Effector memory CD8-positive, alpha-beta T cell (primary cell): ENCODE results near the gene PRR23C.
"Not testable (repeated sequence)": the region's sequence is repeated elsewhere in the genome, so short reads cannot be mapped to it uniquely, and the experiment has no call there.

Source experiments
- ATAC-seq: fragments of 150-1000 bp; cut with Tn5 transposase; replicated peaks from 2 replicates; pipeline ENCODE4 v1.10.0; 2021; ENCODE audit warnings: mild to moderate bottlenecking, moderate library complexity
- DNase-seq, 3 experiments: peaks; one replicate each; pipeline ENCODE4 v3.0.0; 2021
- H3K27ac Mint-ChIP-seq, 2 donors: one replicate each; pipeline ENCODE4 v1.8.0; 2022; ENCODE audit warnings: mild to moderate bottlenecking in 2 of 2, mixed read lengths in 2 of 2, moderate library complexity in 2 of 2
- H3K27me3 Mint-ChIP-seq, 2 donors: one replicate each; pipeline ENCODE4 v1.8.0; 2022; ENCODE audit warnings: mixed read lengths in 2 of 2
- H3K36me3 Mint-ChIP-seq: one replicate; pipeline ENCODE4 v1.8.0; 2022; ENCODE audit warnings: mild to moderate bottlenecking, moderate library complexity, mixed read lengths; ENCODE audit not compliant: insufficient read depth
- H3K4me1 Mint-ChIP-seq, 2 donors: one replicate each; pipeline ENCODE4 v1.8.0; 2022; ENCODE audit warnings: low read depth in 2 of 2, mixed read lengths in 2 of 2
- H3K4me3 Mint-ChIP-seq, 2 donors: one replicate each; pipeline ENCODE4 v1.8.0; 2022; ENCODE audit warnings: mild to moderate bottlenecking in 2 of 2, mixed read lengths in 2 of 2, moderate library complexity in 2 of 2
- H3K9me3 Mint-ChIP-seq, 2 donors: one replicate each; pipeline ENCODE4 v1.8.0; 2022; ENCODE audit warnings: mixed read lengths in 2 of 2
- total RNA-seq, 9 experiments: gene quantifications; one replicate each; lab custom pipeline; 2026; lab: John Stamatoyannopoulos, UW

Gene PRR23C
- total RNA-seq = 0 to 0.13 (median 0) reads per million in 9 experiments

DNA sequence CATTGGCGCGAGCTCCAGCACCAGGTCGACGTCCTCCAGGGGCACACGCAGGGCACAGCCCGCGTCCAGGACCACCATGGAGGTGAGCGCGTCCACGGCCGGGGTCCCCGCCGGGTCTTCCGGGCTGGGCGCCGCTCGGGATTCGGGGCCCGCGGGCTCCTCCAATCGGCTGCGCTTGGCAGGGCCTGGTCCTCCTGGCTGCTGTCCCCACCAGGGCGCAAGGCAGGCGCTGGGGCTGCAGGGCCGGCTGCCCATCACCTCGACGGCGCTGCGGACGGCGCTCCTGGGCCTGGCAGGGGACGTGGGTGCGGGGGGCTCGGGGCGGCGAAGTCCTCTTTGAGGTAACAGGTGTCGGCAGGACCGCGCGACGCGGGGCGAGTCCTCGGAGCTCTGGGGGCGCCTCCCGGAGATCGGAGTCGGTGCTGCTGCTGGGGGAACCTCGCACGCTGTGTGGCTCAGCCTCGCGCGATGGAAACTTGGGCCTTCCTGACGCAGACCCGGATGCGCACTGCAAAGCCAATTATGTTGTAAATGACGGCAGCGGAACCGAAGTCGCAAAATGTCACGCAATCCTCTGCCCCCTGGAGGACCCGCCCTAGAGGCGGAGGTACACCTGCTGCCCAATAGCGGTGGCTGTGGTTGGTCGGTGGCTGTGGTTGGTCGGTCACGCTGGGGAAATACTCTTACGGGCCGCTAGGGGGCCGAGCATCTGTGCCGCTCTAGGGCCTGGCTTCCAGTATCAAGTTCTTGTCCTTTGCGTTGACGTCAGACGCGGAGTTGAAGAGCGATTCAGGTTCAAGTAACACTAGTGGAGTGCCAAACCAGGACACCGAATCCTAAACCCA lies at the start of gene PRR23C:
Gene PRR23C, minus strand, starts transcription at position 527 of the 845 bp plus-strand sequence. Its CDS starts 272 bp downstream, at position 255.
- Mint-ChIP-seq H3K36me3 (no peaks in the 10 kb centered on the region), H3K27me3 (peaks cover 2 to 6% of the 10 kb centered on the region in 2 donors), H3K9me3 (peaks cover 0 to 3% of the 10 kb centered on the region in 2 donors), H3K27ac (no peak within 1 kb of the TSS), H3K4me3 (no peak within 1 kb of the TSS), H3K4me1 (no peaks in the 10 kb centered on the region)
- DNase-seq = no peak
- no peak for ATAC-seq

DNA sequence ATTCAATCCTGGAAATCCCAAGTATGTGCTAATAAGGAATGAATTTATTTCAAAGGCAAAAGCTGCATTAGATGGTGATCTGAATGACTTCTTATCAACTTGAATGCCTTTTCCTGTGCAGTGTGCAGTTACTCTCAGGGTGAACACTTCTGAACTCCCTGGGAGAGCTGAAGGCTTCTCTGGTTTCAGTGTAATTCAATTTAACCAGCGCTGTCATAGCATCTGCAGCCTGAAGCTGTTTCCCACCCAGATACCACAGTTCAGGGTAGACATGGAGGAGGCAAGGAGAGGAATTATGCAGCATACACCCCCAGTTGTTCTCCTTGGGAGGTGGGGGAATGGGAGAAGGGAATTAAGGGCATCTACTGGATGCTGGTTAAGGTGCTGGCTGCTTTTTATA lies 49.1 kb upstream of the PRR23C start:
- ATAC-seq (no peak), DNase-seq (no peak)
- Mint-ChIP-seq H3K27me3 (peaks cover 18 to 24% of the 10 kb centered on the region in 2 donors), H3K4me1 (no peaks in the 10 kb centered on the region), H3K36me3 (no peaks in the 10 kb centered on the region), H3K27ac (no peak overlapping the region), H3K9me3 (peaks cover 5 to 8% of the 10 kb centered on the region in 2 donors), H3K4me3 (no peak overlapping the region)

DNA sequence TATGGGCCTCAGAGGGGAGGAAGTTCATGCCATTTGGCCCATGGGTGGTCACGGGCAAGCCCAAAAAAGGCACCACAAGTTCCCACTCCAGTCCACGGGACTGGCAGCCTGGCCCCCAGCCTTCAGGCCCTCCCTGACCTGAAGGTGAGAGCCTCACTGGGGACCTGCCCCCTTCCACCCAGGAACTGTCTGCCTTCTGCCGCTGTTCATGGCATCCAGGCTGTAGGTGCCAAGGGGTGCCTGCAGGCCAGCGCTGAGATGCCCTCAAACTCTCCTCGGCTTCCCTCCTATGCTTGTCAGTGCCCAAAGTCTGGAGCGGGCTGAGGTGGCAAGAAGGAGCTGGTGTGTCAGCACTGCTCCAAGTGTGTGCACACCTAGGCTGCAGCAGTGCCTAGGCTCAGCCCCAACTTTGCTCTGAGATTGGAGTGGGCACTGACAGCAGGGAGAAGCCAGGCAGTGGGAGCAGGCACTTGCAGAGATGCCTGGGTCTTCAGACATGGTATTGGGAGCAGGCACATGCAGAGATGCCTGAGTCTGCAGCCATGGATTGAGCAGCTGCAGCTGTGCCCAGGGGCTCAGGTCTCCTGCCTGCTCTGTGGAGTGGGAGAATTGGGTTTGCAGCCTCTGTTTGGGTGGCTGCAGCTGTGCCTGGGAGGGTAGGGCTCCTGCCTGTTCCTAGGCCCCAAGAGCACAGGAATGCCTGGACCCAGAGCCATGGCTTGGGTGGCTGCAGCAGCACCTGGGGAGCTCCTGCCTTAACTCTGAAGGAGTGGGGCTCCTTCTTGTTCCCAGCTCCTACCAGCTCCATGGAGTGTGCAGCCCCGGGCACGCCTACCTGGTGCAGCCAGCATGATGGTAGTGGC lies 44.0 kb upstream of the PRR23C start:
- Mint-ChIP-seq H3K4me1 (no peaks in the 10 kb centered on the region), H3K27me3 (peaks cover 0 to 9% of the 10 kb centered on the region in 2 donors), H3K4me3 (no peak overlapping the region), H3K27ac (no peak overlapping the region), H3K9me3 (no peaks in the 10 kb centered on the region), H3K36me3 (no peaks in the 10 kb centered on the region)
- DNase-seq (no peak), ATAC-seq (no peak)

DNA sequence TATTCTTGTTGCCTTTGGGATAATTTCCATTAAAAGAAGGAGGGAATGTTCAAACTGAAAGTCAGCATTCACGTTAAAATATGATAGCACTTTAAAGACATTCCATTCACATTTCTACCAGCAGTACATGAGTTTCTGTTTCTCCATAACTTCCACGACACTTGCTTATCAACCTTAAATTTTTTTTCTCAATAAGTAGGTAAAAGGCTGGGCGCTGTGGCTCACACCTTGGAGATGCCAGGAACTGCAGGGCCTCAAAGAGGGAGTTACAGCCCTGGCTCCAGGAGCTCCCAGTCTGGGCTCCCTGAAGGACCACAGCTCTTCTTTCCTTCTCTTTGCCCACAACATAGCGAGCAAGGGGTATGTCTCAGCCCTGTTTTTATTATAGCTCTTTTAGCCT lies 42.9 kb upstream of the PRR23C start:
- H3K27me3 Mint-ChIP-seq = peaks cover 0 to 6% of the 10 kb centered on the region in 2 donors
- no peaks in the 10 kb centered on the region for H3K36me3 Mint-ChIP-seq
- ATAC-seq = no peak
- H3K4me3 Mint-ChIP-seq = no peak overlapping the region
- DNase-seq = no peak
- H3K4me1 Mint-ChIP-seq = no peaks in the 10 kb centered on the region
- no peak overlapping the region for H3K27ac Mint-ChIP-seq
- H3K9me3 Mint-ChIP-seq = no peaks in the 10 kb centered on the region

DNA sequence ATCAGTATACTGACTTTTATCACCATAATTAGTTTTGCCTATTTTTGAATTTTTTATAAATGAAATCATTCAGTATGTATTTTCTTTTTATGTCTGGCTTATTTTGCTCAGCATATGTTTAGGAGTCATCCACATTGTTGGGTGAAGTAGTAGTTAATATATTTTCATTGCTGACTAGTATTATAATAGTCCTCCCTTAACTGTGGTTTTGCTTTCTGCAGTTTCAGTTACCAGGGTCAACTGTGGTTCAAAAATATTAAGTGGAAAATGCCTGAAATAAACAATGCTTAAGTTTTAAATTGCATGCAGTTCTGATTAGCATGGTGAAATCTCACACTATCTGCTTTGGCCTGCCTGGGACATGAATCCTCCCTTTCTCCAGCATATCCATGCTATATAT lies 39.5 kb upstream of the PRR23C start:
- H3K4me1 Mint-ChIP-seq = no peaks in the 10 kb centered on the region
- no peak overlapping the region for H3K4me3 Mint-ChIP-seq
- no peaks in the 10 kb centered on the region for H3K27me3 Mint-ChIP-seq
- no peak for DNase-seq
- no peaks in the 10 kb centered on the region for H3K9me3 Mint-ChIP-seq
- ATAC-seq = no peak
- no peaks in the 10 kb centered on the region for H3K36me3 Mint-ChIP-seq
- H3K27ac Mint-ChIP-seq = no peak overlapping the region

DNA sequence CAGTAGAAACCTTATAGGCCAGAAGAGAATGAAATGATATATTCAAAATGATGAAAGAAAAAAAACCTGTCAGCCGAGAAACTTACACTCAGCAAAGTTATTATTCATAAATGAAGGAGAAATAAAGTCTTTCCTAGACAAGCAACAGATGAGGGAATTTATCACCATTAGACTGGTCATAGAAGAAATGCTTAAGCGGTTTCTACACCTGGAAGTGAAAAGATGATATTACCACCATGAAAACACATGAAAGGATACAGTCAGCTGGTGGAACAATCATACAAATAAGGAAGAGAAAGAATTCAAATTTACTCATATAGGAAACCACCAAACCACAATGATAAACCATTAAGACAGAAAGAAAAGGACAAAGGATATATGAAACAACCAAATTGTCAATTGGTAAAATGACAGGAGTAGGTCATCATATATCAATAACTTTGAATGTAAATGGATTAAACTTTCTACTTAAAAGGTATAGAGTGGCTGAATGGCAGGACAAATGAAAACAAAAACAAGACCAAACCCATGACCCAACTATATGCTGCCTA lies 29.9 kb upstream of the PRR23C start:
- Mint-ChIP-seq H3K9me3 (peaks cover 0 to 42% of the 10 kb centered on the region in 2 donors), H3K27me3 (peaks cover 0 to 21% of the 10 kb centered on the region in 2 donors), H3K27ac (no peak overlapping the region), H3K4me1 (no peaks in the 10 kb centered on the region), H3K4me3 (no peak overlapping the region), H3K36me3 (no peaks in the 10 kb centered on the region)
- ATAC-seq (no peak), DNase-seq (no peak)

DNA sequence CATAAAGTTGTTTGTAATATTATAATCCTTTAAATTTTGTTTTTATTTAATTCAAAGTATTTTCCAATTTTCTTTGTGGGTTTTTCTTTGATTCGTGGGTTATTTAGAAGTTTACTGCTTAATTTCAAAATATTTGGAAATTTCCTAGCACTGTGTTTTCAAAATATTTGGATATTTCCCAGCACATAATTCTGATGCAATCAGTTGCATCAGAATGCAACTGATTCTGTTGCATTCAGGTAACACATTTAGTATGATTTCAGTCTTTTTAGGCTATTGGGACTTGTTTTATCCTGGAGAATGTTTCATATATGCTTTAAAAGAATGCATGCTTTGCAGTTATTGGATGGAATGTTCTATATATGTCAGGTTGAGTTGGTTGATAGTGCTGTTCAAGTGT lies 18.2 kb upstream of the PRR23C start:
- no peak overlapping the region for H3K27ac Mint-ChIP-seq
- no peaks in the 10 kb centered on the region for H3K36me3 Mint-ChIP-seq
- H3K27me3 Mint-ChIP-seq = no peaks in the 10 kb centered on the region
- DNase-seq (no peak), ATAC-seq (no peak)
- H3K9me3 Mint-ChIP-seq = no peaks in the 10 kb centered on the region
- no peak overlapping the region for H3K4me3 Mint-ChIP-seq
- no peaks in the 10 kb centered on the region for H3K4me1 Mint-ChIP-seq

DNA sequence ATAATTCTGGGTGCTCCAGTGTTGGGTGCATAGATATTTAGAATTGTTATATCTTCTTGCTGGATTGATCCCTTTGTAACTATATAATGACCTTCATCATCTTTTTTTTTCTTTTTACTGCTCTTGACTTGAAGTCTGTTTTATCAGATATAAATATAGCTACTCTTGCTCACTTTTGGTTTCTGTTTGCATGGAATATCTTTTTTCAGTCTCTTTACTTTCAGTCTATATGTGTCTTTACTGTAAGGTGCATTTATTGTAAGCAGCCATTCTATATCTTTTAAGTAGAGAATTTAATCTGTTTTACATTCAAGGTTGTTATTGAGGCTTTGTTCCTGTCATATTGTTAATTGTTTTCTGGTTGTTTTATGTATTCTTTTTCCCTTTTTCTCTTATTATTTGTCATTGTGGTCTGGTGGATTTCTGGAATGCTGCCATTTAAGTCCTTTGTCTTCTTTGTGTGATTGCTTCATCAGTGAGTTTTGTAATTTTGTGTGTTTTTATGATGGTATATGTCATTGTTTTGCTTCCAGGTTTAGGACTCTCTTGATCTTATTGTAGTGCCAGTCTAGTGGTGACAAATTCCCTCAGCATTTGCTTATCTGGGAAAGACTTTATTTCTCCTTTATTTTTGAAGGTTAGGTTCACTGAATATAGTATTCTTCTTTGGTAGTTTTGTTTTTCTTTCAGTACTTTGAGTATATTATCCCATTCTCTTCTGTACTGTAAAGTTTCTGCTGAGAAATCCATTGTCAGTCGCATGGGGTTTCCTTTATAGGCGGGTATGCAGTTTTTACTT lies 8.3 kb upstream of the PRR23C start:
- Mint-ChIP-seq H3K27ac (no peak overlapping the region), H3K36me3 (no peaks in the 10 kb centered on the region), H3K27me3 (no peaks in the 10 kb centered on the region), H3K4me1 (no peaks in the 10 kb centered on the region), H3K4me3 (no peak overlapping the region), H3K9me3 (peaks cover 6 to 20% of the 10 kb centered on the region in 2 donors)
- ATAC-seq = no peak
- no peak for DNase-seq

DNA sequence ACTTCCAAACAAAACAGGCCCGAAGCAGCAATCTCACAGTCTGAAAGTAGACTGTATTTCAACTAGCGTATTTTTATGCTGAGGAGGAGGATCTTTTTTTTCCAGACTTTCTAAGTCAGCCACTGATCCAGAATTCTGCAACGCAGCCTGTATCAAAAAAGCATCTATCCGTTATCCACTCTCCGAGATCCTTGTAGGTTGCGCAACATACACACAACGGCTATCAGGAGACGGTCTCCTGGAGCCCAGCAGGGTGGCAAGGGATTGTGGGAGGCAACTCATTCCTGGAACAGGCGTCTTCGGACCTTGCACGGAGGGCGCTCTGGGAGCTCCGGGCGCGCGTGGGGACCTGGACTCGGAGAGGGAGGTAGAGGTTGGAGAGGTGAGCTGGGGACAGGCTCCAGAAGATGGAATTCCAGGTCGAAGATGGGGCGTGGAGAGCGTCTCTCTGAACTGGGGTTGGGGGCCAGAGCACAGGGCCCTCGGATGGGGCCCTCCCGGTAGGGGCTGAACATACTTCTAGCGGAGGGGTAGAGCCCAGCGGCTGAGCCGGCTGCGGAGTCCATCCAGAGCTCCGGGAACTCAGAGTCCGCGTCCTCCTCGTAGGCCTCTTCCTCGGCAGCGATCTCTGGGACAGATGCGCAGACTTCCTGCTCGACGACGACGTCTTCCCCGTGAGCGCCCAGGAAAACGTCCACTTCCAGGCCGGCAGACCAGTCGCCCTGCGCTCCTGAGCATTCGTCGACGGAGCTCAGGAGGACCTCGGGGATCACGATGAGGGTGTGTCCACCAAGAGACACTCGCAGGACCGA lies 932 bp downstream of the PRR23C start:
- no peak overlapping the region for H3K27ac Mint-ChIP-seq
- DNase-seq (no peak), ATAC-seq (no peak)
- no peaks in the 10 kb centered on the region for H3K4me1 Mint-ChIP-seq
- peaks cover 5 to 11% of the 10 kb centered on the region in 2 donors for H3K27me3 Mint-ChIP-seq
- H3K9me3 Mint-ChIP-seq = peaks cover 0 to 3% of the 10 kb centered on the region in 2 donors
- H3K4me3 Mint-ChIP-seq = no peak overlapping the region
- no peaks in the 10 kb centered on the region for H3K36me3 Mint-ChIP-seq

DNA sequence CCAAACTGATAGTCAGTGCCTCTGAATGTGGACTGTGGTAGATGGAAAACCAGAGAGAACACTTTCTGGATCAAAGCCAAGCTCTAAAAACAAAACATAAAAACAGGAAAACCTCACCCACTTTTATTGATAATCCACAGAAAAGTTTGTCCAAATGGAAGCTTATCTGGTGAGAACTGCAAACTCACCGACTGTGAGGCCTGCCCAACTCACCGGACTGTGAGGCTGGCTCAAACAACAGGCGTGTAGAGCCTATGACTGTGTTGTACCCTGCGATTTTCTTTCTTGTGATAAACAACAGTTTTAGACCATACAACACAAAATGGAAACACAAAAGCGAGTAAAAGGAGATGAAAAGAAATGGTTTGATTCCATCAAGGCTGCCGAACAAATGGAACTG lies 7.2 kb downstream of the PRR23C start:
- DNase-seq (no peak), ATAC-seq (no peak)
- Mint-ChIP-seq H3K27me3 (peaks cover 15 to 31% of the 10 kb centered on the region in 2 donors), H3K9me3 (no peaks in the 10 kb centered on the region), H3K4me1 (no peaks in the 10 kb centered on the region), H3K4me3 (no peak overlapping the region), H3K27ac (no peak overlapping the region), H3K36me3 (no peaks in the 10 kb centered on the region)

DNA sequence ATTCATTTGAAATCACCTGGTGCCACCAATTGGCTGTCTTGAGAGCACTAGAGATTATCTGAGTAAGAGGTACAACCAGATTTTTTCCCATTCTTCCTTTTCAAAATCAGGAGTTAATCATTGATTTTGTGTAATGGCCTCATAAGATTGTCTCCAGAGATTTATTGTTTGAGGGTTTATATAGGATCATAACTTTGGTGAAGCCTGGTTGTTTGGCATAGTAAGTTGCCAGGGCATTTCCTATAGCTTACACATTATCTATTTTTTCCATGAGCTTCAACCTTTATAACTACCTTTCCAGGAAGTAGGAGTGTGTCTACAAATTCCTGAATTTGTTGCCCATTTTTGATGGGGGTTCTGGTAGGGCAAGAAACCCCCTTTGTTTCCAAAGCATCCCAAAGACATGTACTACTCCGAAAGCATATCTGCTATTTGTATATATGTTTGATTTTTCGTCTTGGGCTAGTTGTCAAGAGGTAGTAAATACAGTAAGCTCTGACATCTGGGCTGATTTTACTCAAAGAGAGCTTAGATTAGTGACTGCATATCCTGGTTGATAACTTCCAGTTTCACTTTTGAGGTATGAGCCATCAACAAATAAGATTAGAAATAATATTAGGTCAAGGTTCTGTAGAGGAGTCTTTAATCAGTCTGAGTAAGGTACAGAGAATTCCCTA lies 12.2 kb downstream of the PRR23C start:
- H3K27ac Mint-ChIP-seq = no peak overlapping the region
- peaks cover 0 to 2% of the 10 kb centered on the region in 2 donors for H3K9me3 Mint-ChIP-seq
- H3K4me3 Mint-ChIP-seq = no peak overlapping the region
- ATAC-seq (no peak), DNase-seq (no peak)
- H3K27me3 Mint-ChIP-seq = peaks cover 18 to 20% of the 10 kb centered on the region in 2 donors
- H3K36me3 Mint-ChIP-seq = no peaks in the 10 kb centered on the region
- no peaks in the 10 kb centered on the region for H3K4me1 Mint-ChIP-seq

DNA sequence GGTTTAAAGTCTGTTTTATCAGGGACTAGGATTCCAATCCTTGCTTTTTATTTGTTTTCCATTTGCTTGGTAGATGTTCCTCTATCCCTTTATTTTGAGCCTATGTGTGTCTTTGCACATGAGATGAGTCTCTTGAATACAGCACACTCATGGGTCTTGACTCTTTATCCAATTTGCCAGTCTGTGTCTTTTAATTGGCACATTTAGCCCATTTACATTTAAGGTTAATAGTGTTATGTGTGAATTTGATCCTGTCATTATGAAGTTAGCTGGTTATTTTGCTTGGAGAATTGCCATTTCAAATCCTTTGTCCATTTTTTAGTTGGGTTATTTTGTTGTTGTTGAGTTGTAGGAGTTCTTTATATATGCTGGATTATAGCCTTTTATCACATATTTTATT lies 14.1 kb downstream of the PRR23C start:
- H3K4me3 Mint-ChIP-seq, H3K9me3 Mint-ChIP-seq, DNase-seq, ATAC-seq, H3K4me1 Mint-ChIP-seq, H3K27ac Mint-ChIP-seq, H3K36me3 Mint-ChIP-seq: not testable (repeated sequence)
- H3K27me3 Mint-ChIP-seq = peaks cover 7 to 12% of the 10 kb centered on the region in 2 donors
